HG03575 (cell line): Measurements from ENCODE around the gene MYBPC1.
"Not testable (repeated sequence)": the region's sequence is repeated elsewhere in the genome, so short reads cannot be mapped to it uniquely, and the experiment has no call there.

Experiments used
- ATAC-seq: cut with Tn5 transposase; IDR thresholded peaks from one replicate; pipeline ENCODE4 v1.9.1; 2021; ENCODE audit not compliant: unreplicated experiment, insufficient number of reproducible peaks, low FRiP score; ENCODE audit errors: extremely low read depth

Gene MYBPC1

DNA sequence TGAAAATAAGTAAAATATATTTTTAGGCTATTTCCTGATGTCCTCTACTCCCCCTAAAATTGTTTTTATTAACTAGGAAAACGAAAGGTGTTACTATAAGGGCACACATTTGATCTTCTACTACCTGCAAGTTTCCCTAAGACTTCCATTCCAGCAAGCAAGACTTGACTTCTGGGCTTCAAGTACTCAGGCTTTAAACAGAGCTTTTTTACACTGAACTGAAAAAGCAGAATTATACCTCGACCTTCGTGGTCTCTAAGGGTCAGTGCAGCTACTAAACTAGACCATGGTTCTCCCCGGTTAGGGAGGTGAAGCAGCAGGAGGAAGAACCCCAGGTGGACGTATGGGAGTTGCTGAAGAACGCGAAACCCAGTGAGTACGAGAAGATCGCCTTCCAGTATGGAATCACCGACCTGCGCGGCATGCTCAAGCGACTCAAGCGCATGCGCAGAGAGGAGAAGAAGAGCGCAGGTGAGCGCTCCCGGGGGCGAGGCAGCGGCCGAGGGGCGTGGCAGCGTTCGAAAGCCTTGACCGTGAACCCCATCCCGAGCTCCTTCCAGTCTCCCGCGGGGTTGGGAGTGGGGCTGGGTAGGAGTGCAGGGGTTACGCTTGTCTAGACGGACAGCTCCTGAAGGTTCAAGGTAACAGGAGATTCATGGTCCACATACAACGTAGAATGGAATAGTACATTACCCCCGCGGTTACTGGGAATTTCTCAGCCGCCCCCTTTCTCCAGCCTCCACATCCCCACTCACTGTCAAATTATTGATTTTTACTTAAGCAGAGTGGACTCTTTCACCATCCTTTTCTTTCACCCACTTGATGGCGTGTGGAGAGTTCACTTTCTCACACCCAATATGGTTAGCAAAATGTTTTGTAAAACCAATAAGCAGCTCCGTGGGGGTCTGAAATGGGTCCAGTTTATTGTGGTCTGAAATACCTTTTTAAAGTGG, 47.6 kb downstream of the MYBPC1 start:
- no peak for ATAC-seq

DNA sequence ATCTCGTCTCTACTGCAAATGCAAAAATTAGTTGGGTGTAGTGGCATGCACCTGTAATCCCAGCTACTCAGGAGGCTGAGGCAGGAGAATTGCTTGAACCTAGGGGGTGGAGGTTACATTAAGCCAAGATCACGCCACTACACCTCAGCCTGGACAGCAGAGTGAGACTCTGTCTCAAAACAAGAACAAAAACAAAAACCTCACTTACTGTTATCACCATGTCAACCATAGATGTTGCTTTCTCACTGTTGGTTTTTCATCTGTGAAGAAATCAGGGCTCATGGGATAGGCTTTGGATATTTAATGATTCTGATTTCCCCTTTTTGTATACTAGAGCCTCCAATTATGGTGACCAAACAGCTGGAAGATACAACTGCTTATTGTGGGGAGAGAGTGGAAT, 52.9 kb downstream of the MYBPC1 start:
- ATAC-seq, result no peak

DNA sequence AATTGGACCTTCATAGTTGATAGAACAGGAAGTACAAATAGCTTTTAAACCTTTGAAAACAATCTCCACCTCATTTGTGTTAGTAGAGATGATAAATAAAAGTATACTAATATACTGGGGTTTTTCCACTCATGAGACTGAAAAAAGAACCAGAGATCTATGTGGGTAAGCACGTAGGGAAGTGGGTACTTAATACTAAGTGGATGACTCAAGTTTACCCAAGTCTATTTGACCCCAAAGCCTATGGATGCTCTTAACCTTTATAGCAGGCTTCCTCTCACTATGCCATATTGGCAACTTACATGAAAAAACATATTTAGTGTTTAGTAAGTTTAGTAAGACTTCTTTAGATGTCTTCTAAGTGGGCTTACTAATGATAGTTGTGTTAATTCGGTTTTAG, 53.4 kb downstream of the MYBPC1 start:
- no peak for ATAC-seq

DNA sequence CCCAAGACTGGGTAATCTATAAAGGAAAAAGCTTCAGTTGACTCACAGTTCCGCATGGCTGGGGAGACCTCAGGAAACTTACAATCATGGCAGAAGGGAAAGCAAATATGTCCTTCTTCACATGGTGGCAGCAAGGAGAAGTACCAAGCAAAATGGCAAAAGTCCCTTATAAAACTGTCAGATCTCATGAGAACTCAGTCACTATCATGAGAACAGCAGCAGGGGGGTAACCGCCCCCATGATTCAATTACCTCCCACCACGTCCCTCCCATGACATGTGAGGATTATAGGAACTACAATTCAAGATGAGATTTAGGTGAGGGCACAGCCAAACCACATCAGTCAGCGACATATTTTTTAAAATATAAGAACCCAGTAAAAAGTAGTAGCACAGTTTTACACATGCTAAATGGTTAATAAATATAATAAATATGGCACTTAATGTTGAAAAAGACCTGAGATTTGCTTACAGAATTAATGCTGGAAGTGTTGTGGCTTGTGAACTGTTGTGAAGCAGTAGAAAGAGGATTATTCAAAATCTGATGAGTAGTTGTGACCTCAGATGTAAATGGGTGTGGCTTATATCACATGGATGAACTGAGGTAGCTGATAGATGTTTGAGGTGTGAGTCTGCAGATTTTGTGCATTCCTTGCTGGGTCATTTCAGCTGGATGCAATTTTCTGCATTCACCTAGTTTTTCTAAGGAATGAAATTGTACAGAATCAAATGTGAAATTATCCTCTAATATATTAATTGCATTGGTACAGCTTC, 55.8 kb downstream of the MYBPC1 start:
- no peak for ATAC-seq

DNA sequence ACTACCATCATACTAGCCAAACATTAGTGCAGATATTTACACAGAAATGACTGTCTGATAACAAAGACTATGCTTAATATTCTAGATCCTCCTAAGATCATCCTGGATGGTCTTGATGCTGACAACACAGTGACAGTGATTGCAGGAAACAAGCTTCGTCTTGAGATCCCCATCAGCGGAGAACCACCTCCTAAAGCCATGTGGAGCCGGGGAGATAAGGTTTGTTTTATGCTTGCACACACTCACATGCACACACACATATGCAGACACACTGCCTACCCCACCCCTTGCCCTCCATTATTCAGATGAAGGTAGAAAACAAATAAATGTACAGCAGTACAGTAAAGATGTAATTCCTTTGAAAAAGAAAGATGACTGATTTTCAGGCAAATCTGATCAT, 58.3 kb downstream of the MYBPC1 start:
- ATAC-seq, result no peak

DNA sequence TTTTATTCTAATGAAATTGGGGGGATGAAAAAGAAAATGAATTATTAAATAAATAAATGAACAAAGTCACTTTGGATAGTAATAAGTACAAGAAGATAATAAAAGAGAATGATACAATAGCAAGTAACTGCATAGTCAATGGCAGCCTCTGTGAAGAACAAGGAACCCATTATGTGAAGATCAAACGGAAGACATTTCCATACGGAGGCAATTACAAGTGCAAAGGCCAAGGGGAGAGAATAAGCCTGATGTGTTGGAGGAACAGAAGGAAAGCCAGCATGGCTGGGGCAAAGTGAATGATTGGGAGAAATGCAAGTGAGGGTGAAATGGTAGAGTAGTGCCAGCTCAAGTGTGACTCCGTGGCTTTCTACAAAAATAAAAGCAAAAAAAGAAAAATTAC, 58.7 kb downstream of the MYBPC1 start:
- no peak for ATAC-seq

DNA sequence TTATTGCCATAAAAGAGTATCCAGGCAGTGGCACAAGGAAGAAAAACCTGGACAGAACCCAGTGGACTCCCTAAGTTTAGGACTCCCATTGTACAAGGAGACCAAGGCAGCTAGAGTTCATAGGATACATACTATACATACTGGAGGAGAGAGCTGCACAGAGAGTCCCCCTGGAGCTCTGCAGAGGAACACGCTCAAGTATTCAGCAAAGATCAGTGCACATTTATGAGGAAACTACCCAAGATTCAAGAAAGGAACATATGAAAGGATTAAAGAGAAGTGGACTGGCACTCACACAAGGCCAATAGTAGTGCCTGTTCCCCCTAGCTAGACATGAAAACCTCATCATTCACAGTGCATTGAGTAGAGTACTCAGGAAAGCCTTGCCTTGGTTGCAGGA, 59.7 kb downstream of the MYBPC1 start:
- ATAC-seq, result no peak

DNA sequence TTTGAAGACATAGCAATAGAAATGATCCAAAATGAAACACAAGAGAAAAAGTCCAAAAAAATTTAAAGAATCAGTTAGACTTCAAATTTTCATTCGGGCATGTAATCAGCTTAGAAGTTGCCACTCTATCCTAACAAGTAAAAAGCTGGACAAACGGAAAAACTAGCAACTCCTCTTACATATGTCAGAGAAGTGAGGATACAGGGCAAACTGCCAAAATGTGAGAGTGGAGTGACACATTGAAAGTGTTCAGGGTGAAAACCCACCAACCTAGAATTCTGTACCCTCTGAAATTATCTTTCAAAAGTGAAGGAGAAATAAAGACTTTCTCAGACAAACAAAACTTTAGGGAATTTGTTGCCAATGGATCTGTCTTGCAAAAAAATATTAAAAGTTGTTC, 60.6 kb downstream of the MYBPC1 start:
- no peak for ATAC-seq

DNA sequence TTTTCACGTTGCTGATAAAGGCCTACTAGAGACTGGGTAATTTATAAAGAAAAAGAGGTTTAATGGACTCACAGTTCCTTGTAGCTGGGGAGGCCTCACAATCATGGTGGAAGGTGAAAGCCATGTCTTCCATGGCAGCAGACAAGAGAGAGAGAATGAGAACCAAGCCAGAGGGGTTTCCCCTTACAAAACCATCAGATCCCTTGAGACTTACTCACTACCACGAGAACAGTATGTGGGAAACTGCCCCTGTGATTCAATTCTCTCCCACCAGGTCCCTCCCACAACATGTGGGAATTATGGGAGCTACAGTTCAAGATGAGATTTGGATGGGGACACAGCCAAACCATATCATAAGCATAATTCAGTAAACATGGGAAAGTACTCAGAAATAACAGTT, 65.9 kb downstream of the MYBPC1 start:
- not testable (repeated sequence) for ATAC-seq

DNA sequence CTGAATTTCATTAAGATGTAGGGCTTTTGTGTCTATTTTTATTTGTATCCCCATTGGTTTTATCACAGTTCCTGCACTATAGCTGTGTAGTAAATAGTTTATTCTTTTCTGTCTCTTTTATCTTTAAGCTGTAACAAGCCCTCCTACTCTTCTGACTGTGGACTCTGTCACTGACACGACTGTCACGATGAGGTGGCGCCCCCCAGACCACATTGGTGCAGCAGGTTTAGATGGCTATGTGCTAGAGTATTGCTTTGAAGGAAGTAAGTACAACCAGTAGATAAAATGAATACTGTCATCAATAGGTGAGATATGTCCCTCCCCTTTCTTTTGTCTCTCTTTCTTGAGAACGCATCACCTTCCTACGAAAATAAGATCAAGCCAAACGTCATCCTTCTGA, 68.5 kb downstream of the MYBPC1 start:
- ATAC-seq, result no peak

DNA sequence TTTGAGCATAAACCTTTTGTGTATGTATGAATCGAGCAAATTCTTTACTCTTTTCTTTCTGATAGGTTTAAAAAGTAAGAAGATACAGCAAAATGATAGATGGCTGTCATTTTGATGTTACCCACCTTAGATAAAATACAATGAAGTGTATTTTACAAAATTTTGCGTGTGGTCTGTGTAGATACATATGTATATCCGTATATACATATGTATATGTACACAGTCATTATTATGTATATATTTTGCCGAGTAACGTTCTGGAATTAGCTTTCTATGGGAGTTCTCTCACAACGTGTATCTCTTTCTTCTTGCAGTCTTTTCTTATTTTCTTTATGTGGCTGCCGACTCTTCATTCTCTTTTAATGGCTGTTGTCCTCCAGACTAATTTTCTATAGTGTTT, 70.2 kb downstream of the MYBPC1 start:
- no peak for ATAC-seq

DNA sequence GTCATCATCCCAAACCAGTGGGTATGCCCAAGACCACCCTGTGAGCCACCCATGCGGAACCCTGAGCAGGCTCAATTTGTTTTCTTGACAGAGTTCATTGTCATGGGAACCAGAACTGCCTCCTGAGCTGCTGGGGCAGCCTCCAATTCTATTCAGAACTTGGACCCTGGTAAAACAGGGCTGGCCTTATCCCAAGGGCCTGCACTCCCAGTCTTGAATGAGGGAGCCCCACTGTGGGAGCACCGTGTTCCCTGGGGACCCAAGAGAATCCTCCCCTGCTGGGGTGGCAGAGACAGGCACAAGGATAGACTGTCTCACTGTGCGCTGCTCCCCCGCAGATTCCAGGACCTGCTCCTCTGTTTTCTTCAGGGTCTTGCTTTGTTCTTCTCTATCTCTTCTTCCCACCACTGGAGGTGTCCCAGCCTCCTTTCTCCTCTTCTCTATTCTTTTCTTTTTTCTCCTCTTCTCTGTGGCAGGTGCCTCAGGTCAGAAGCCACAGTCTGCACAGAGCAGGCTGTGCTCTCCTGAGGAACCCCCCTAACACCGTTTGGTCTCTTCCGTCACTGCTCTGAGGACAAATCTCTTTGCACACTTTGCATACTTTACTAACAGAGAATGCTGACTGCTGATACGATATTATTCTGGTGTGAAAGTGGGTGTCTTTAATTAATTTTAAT, 71.4 kb downstream of the MYBPC1 start:
- ATAC-seq, result no peak

DNA sequence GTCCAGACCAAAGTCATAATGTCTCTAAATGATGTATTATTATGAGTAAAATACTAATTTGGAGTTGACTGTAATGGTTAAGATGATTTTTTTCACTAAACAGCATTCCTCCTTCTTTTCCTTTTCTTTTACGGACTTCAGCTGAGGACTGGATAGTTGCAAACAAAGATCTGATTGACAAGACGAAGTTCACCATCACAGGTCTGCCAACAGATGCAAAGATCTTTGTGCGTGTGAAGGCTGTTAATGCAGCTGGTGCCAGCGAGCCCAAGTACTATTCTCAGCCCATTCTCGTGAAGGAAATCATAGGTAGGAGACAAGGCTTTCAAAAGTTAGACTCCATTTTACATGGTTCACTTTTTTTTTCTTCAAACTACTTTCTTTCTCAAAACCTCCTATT, 72.8 kb downstream of the MYBPC1 start:
- ATAC-seq, result no peak

DNA sequence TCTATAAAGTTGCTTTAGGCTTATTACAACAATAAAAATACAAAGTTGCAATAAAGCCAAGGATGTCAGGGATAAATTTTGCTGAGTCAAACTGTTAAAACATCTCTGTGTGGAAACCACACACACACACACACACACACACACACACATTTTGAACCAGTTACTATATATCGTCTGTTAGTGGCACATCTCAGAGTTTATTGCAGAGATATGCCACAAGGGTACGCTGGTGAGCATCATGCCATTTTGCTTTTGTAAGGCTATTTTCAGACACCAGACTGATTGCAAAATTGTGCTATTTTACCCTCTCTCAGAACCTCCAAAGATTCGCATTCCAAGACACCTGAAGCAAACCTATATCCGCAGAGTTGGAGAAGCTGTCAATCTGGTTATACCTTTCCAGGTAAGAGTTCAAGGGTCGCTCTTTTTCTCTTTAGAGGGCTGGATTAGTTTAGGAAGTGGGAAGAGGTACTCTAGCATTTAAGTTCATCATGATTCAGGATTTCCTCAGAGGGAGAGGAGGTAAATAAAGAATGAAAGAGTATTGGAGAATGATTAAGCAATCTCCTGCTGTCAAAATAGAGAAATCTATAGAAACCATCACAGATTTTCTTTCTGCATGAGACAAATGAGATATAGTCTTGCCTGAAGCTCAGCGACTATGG, 75.4 kb downstream of the MYBPC1 start:
- no peak for ATAC-seq

DNA sequence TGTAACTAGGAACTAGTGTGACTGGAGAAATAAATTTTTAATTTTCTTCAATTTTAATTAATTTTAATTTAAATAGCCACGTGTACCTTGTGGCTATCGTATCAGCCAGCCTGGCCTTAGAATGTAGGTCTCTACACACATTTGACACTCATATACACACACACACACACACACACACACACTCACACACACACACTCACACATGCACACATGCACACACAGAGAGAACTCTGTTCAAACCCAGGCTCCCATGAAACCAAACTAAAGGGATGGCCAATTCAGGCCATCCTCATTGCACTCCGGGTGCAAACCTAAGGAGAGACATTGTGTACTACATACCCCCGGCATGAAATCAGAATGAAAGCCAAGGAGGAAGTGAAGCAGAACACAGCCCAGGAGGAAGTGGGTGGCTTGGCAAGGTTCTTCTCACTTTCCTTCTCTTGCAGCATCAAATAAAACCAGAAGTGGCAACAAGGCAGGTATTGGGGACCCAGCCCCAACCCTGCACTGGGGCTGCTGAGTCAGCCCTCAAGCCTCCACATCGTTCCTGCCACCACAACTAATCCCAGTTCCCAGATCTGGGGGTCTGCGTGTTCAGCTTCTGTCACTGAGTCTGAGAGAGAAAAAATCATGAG, 76.5 kb downstream of the MYBPC1 start:
- ATAC-seq, result no peak

DNA sequence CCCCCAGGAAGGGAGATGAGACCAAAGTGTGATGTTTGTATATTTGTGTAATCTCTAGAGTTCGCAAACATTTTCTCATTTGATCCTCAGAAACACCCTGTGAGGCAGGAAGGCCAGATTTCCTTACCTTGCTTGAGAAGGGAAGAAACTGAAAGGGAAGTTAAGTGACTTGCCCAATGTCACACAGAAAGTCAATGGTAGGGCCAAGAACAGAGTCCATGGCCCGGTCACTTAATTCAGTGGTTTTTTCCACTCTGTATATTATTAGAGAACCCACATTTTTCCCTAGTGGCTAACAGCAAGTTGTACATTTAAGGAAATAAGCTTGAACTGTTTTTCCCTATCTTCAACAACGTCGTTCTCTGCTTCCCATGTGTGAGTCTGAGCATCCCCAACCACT, 77.1 kb downstream of the MYBPC1 start:
- no peak for ATAC-seq

DNA sequence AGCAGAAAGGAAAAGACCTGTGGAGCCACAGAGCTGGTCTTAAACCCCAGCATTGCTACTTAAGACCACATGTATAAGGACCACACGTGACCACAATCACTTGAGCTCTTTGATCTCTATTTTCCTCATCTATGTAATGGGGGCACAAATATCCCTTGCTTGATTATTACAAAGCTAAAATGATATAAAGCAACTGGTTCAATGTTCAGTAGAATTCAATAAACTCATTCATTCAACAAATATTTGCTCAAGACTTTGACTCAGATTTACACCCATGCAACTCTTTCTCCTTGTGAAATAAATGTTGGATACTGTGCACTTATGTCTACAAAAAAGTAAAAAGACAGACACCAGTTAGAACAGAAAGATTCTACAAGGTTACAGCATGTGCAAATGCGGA, 80.8 kb downstream of the MYBPC1 start:
- no peak for ATAC-seq

DNA sequence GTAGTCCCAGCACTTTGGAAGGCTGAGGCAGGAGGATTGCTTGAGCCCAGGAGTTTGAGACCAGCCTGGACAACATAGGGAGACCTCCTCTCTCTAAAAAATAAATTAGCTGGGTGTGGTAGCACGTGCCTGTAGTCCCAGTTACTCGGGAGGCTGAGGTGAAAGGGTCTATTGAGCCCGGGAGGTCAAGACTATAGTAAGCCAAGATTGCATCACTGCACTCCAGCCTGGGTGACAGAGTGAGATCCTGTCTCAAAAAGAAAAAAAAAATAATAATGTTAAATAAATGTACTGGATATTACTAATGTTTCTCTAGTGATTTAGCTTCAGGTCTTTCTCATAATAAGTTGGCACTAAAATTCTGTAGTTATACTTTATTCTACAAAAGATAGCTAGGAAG, 81.7 kb downstream of the MYBPC1 start:
- ATAC-seq, result not testable (repeated sequence)

DNA sequence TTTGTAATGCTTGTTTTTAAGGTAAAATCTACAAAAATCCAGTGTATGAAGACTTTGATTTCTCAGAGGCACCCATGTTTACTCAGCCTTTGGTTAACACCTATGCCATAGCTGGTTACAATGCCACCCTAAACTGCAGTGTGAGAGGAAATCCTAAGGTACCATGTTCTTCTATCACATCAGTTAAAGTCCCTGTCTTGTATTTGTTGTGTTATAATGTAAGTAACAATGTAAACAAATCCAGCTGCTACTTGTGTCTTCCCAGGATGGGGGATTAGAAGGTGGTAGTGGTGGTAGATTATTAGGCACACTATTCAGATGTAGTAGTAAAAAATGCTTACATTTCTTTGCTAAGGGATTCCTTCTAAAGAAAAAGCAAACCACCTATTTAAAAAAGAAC, 83.3 kb downstream of the MYBPC1 start:
- ATAC-seq, result no peak
